ENCODE data around the gene MCCD1. TPM values are rescaled to one million over a fixed set of nuclear protein-coding genes. Genes with fewer than 3 reads are reported as not detected.

MCCD1 gene
- total RNA-seq, 2 donors from 2014 or later: not detected

DNA sequence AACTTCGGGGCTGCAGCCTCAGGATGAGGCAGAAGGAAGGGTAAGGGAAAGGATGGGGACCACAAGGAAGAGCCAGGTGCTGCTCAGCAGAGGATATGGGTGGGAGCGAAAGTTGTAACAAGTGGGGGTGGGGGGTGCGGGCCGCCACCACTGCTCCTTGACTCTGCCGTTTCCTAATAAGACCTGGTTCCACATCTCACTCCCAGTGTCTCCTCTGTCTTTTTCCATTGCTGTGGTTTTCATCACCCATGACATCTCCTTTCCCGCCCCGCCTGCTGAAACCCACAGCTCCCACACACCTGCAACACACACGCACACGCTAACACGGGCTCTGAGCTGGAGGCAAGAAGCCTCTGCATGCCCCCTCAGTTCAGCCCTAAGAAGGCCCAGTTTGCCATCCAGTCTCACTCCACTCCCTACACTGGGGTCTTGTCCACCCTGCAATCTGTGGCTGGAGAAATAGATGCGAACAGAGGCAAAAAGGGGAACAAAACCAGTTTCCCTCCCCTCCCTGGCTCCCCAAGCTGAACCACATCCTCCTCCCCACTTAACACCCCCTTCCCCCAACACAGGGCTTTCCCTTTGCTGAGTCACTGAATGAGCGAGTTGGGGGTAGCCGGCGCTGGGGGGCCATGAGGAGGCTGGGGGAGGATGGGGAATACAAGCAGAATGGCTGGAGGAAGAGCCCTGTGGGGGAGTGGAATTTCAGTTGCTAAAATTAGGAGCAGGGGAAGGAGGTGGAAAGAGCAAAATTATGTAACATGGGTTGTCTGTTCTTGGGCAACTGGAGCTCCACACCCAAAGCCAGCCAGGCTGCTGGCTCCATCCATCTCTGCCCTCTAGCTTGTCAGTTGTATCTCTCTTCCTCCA is 30.1 kb downstream of the MCCD1 start:
- DNase-seq: no peak
- no peak overlapping the region for H3K27ac ChIP-seq (ENCODE audit: low read depth, low read length)

DNA sequence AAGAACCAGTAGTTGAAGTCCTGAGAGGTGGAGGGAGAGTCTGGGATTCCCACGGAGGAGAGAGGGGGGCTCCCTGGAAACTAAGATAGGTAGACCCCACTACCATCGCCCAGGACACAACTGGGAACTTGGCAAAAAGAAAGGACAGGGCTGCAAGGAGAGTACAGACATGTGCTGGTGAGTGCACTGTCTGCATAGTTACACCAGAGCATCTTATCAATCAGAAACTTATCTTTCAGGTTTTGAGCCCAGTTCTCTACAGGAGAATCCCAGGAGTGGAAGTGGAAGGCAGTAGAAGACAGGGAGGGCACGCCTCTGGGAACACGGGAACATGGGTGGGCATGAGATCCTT is 30.8 kb downstream of the MCCD1 start:
- Histone ChIP-seq H3K4me1 (ENCODE audit: control insufficient read depth, insufficient read depth, low read length) (no peaks in the 10 kb centered on the region), H3K36me3 (ENCODE audit: control insufficient read depth, insufficient read depth, low read length) (peaks cover 22% of the 10 kb centered on the region), H3K27ac (ENCODE audit: low read depth, low read length) (no peak overlapping the region), H3K4me3 (ENCODE audit: low read length) (no peak overlapping the region), H3K27me3 (ENCODE audit: control insufficient read depth, insufficient read depth, low read length, poor library complexity, severe bottlenecking) (no peaks in the 10 kb centered on the region), H3K9me3 (ENCODE audit: control insufficient read depth, low read length) (no peaks in the 10 kb centered on the region), H3K9ac (ENCODE audit: extremely low read depth, low read length, poor library complexity, severe bottlenecking) (no peak overlapping the region)
- Mint-ChIP-seq H3K4me3 (no peak overlapping the region), H3K27me3 (ENCODE audit: insufficient read depth) (no peaks in the 10 kb centered on the region), H3K4me1 (no peaks in the 10 kb centered on the region), H3K36me3 (ENCODE audit: low read depth) (peaks cover 16% of the 10 kb centered on the region), H3K27ac (no peak overlapping the region), H3K9me3 (no peaks in the 10 kb centered on the region)
- no peak for DNase-seq
- TF ChIP-seq, protein P1, sequence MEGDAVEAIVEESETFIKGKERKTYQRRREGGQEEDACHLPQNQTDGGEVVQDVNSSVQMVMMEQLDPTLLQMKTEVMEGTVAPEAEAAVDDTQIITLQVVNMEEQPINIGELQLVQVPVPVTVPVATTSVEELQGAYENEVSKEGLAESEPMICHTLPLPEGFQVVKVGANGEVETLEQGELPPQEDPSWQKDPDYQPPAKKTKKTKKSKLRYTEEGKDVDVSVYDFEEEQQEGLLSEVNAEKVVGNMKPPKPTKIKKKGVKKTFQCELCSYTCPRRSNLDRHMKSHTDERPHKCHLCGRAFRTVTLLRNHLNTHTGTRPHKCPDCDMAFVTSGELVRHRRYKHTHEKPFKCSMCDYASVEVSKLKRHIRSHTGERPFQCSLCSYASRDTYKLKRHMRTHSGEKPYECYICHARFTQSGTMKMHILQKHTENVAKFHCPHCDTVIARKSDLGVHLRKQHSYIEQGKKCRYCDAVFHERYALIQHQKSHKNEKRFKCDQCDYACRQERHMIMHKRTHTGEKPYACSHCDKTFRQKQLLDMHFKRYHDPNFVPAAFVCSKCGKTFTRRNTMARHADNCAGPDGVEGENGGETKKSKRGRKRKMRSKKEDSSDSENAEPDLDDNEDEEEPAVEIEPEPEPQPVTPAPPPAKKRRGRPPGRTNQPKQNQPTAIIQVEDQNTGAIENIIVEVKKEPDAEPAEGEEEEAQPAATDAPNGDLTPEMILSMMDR (conservative IDR thresholded peaks at IDR 0.05): no peak
- WGBS, 2 experiments (ENCODE audit: insufficient coverage in 1 of 2, insufficient read length in 1 of 2): 76 to 89% methylated on average over 2 to 4 of the region's 4 CpGs

More for the DNA sequence above, 30.1 kb downstream of the MCCD1 start:
- TF ChIP-seq, protein P1 (conservative IDR thresholded peaks at IDR 0.05): no peak
- no peaks in the 10 kb centered on the region for H3K27me3 ChIP-seq (ENCODE audit: control insufficient read depth, insufficient read depth, low read length, poor library complexity, severe bottlenecking)
- Mint-ChIP-seq H3K27me3 (ENCODE audit: insufficient read depth) (no peaks in the 10 kb centered on the region), H3K4me1 (no peaks in the 10 kb centered on the region), H3K4me3 (no peak overlapping the region), H3K27ac (no peak overlapping the region), H3K36me3 (ENCODE audit: low read depth) (peaks cover 18% of the 10 kb centered on the region), H3K9me3 (no peaks in the 10 kb centered on the region)
- no peak overlapping the region for H3K4me3 ChIP-seq (ENCODE audit: low read length)
- peaks cover 28% of the 10 kb centered on the region for H3K36me3 ChIP-seq (ENCODE audit: control insufficient read depth, insufficient read depth, low read length)
- 84 to 94% methylated on average over 2 to 14 of the region's 14 CpGs for WGBS, 2 experiments (ENCODE audit: insufficient coverage in 1 of 2, insufficient read length in 1 of 2)
- no peak overlapping the region for H3K9ac ChIP-seq (ENCODE audit: extremely low read depth, low read length, poor library complexity, severe bottlenecking)
- no peaks in the 10 kb centered on the region for H3K9me3 ChIP-seq (ENCODE audit: control insufficient read depth, low read length)
- H3K4me1 ChIP-seq (ENCODE audit: control insufficient read depth, insufficient read depth, low read length): no peaks in the 10 kb centered on the region

DNA sequence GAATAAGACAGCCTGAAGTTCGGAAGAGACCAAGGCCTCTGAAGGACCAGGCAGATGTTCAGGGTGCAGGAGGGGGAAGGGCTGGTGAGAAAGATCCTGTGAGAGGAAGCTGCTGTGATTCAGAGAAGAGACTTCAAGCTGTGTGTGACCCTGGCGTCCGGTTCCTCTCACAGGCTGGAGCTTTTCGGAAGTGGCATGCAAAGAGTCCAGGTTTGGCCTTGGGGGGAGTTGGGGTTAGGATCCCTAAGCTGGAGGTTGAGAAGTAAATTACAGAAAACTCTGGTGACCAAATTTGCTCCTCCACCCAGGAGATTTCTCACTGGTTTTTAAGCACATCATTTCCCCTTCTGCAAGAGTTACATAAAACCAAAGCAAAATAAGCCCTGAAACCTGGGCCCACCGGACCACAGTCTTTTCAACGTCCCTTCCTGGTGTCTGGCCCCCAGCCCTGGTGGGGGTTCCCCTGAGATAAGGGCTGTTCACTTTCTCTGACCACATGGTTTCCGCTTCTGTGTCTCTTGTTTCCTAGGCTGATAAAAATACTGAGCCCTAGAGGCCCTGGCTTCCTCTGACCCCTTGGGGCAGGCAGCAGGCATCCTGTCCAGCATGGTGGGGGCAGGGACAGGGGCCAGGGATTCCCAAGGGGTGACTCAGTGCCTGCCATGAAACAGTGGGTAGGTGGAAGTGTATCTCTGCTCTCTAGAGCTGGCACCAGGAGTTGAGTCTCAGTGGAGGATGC is 31.4 kb downstream of the MCCD1 start:
- TF ChIP-seq, protein P1 (conservative IDR thresholded peaks at IDR 0.05): no peak
- Mint-ChIP-seq H3K4me1 (no peaks in the 10 kb centered on the region), H3K36me3 (ENCODE audit: low read depth) (peaks cover 13% of the 10 kb centered on the region), H3K27ac (no peak overlapping the region), H3K27me3 (ENCODE audit: insufficient read depth) (no peaks in the 10 kb centered on the region), H3K9me3 (no peaks in the 10 kb centered on the region), H3K4me3 (no peak overlapping the region)
- WGBS, 2 experiments (ENCODE audit: insufficient coverage in 1 of 2, insufficient read length in 1 of 2): 67 to 87% methylated on average over 4 to 7 of the region's 7 CpGs
- Histone ChIP-seq H3K36me3 (ENCODE audit: control insufficient read depth, insufficient read depth, low read length) (peaks cover 19% of the 10 kb centered on the region), H3K9me3 (ENCODE audit: control insufficient read depth, low read length) (no peaks in the 10 kb centered on the region), H3K4me3 (ENCODE audit: low read length) (no peak overlapping the region), H3K27me3 (ENCODE audit: control insufficient read depth, insufficient read depth, low read length, poor library complexity, severe bottlenecking) (no peaks in the 10 kb centered on the region), H3K27ac (ENCODE audit: low read depth, low read length) (peak overlapping the region; percentile 47), H3K9ac (ENCODE audit: extremely low read depth, low read length, poor library complexity, severe bottlenecking) (no peak overlapping the region), H3K4me1 (ENCODE audit: control insufficient read depth, insufficient read depth, low read length) (no peaks in the 10 kb centered on the region)
- DNase-seq: no peak
